Gastrocnemius medialis (tissue), 4 donors: ENCODE measurements around the gene CCDC106.

Source experiments
- POLR2A ChIP-seq, 2 donors: fragments of 450-650 bp; IDR thresholded peaks; one replicate each; pipeline ENCODE4 v1.6.1; 2017; ENCODE audit warnings: antibody characterized with exemption in 2 of 2, mild to moderate bottlenecking in 2 of 2, moderate library complexity in 2 of 2
- TF ChIP-seq, protein P1 (sequence below), 5 experiments: fragments of 450-650 bp in 3 of 5; fragments of 200-600 bp in 2 of 5; sonication (generic) in 2 of 5; IDR thresholded peaks in 4 of 5; conservative IDR thresholded peaks in 1 of 5; 1 replicate in 4 of 5; 2 replicates in 1 of 5; pipeline ENCODE4 v1.5.1; 2016 to 2019; ENCODE audit warnings: antibody characterized with exemption in 5 of 5, mild to moderate bottlenecking in 3 of 5, moderate library complexity in 3 of 5

DNA sequence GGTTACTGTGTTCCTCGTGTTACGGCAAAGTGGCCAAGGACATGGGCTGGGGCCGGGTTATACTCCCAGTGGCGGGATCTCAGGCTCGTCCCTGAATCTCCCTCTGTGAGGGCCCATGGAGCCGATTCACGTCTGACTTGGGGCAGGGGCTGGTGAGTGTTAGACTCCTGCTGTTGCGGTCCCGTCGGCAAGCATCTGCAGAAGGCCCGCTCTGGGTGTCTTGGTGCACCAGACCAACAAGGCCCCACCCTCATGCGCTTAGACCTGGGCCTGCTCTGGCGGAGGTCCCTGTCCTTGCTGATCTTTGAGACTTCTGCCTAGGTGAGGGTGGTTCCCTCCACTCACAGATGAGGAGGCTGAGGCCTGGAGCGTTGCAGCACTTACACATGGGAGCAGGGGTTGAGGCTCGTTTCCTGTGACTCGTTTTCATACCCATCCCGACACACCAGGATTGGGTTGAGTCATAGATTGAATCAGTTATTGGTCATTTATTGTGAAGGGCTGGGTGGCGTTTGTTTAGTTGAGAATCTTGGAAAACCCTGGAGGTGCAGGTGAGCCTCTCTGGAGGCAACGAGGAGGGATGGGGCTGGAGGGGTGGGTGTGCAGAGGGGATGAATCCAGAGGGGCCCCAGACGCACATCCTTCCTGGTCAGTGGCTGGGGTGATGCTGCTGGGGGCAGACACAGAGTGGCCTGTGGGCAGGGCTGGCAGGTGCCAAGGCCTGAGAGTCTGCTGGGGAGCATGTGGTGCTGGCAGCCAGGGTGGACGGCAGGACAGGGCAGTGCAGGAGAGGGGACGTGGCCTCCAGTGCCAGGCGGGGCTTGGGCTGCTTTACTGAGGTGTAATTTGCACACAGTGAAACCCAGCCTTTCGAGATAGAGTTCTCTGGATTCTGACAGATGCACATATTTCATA lies 31.6 kb downstream of the CCDC106 start:
- TF ChIP-seq, protein P1, sequence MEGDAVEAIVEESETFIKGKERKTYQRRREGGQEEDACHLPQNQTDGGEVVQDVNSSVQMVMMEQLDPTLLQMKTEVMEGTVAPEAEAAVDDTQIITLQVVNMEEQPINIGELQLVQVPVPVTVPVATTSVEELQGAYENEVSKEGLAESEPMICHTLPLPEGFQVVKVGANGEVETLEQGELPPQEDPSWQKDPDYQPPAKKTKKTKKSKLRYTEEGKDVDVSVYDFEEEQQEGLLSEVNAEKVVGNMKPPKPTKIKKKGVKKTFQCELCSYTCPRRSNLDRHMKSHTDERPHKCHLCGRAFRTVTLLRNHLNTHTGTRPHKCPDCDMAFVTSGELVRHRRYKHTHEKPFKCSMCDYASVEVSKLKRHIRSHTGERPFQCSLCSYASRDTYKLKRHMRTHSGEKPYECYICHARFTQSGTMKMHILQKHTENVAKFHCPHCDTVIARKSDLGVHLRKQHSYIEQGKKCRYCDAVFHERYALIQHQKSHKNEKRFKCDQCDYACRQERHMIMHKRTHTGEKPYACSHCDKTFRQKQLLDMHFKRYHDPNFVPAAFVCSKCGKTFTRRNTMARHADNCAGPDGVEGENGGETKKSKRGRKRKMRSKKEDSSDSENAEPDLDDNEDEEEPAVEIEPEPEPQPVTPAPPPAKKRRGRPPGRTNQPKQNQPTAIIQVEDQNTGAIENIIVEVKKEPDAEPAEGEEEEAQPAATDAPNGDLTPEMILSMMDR (IDR thresholded peaks at IDR 0.05 in 4 of 5, conservative IDR thresholded peaks at IDR 0.05 in 1 of 5): no peak
- no peak for TF ChIP-seq POLR2A (IDR thresholded peaks at IDR 0.05)
